ENCODE results near the gene HLA-C.
"Not testable (repeated sequence)": the region's sequence is repeated elsewhere in the genome, so short reads cannot be mapped to it uniquely, and the experiment has no call there.

HLA-C gene

GRCh38 chr6:31271641-31272357, at the start of gene HLA-C:
Gene HLA-C, minus strand, starts transcription at chr6:31272092. Its CDS starts 21 bp downstream, at chr6:31272071.
- peak; percentile 71 to 81 for DNase-seq (ENCODE audit: low read depth in 1 of 2, low spot score in 1 of 2)

GRCh38 chr6:31321005-31321707, 49.3 kb upstream of the HLA-C start:
- no peak for DNase-seq (ENCODE audit: low read depth in 1 of 2, low spot score in 1 of 2)

- DNase-seq (ENCODE audit: low read depth in 1 of 2, low spot score in 1 of 2) = no peak
These were observed 45.1 kb upstream of the HLA-C start for GRCh38 chr6:31317036-31317435.

GRCh38 chr6:31309641-31310040, 37.7 kb upstream of the HLA-C start:
- no peak for DNase-seq (ENCODE audit: low read depth in 1 of 2, low spot score in 1 of 2)

GRCh38 chr6:31308845-31309175, 36.9 kb upstream of the HLA-C start:
- no peak for DNase-seq (ENCODE audit: low read depth in 1 of 2, low spot score in 1 of 2)

GRCh38 chr6:31308050-31308844, 36.4 kb upstream of the HLA-C start:
- peak; percentile 30 to 65 for DNase-seq (ENCODE audit: low read depth in 1 of 2, low spot score in 1 of 2)

- no peak for DNase-seq (ENCODE audit: low read depth in 1 of 2, low spot score in 1 of 2)
These were observed 35.8 kb upstream of the HLA-C start for GRCh38 chr6:31307669-31308049.

- DNase-seq (ENCODE audit: low read depth in 1 of 2, low spot score in 1 of 2) = no peak
These were observed 33.9 kb upstream of the HLA-C start for GRCh38 chr6:31305703-31306219.

- DNase-seq (ENCODE audit: low read depth in 1 of 2, low spot score in 1 of 2) = no peak
These were observed 32.8 kb upstream of the HLA-C start for GRCh38 chr6:31304683-31305082.

- DNase-seq (ENCODE audit: low read depth in 1 of 2, low spot score in 1 of 2) = no peak
These were observed 28.9 kb upstream of the HLA-C start for GRCh38 chr6:31300797-31301196.

GRCh38 chr6:31299947-31300346, 28.1 kb upstream of the HLA-C start:
- DNase-seq (ENCODE audit: low read depth in 1 of 2, low spot score in 1 of 2) = no peak

GRCh38 chr6:31299511-31299910, 27.6 kb upstream of the HLA-C start:
- no peak for DNase-seq (ENCODE audit: low read depth in 1 of 2, low spot score in 1 of 2)

- no peak for DNase-seq (ENCODE audit: low read depth in 1 of 2, low spot score in 1 of 2)
These were observed 22.2 kb upstream of the HLA-C start for GRCh38 chr6:31294056-31294455.

- DNase-seq (ENCODE audit: low read depth in 1 of 2, low spot score in 1 of 2) = no peak
These were observed 21.5 kb upstream of the HLA-C start for GRCh38 chr6:31293343-31293742.

GRCh38 chr6:31289788-31290187, 17.9 kb upstream of the HLA-C start:
- no peak for DNase-seq (ENCODE audit: low read depth in 1 of 2, low spot score in 1 of 2)

- DNase-seq (ENCODE audit: low read depth in 1 of 2, low spot score in 1 of 2) = no peak
These were observed 15.7 kb upstream of the HLA-C start for GRCh38 chr6:31287619-31288018.

GRCh38 chr6:31285982-31286381, 14.1 kb upstream of the HLA-C start:
- DNase-seq (ENCODE audit: low read depth in 1 of 2, low spot score in 1 of 2) = no peak

- no peak for DNase-seq (ENCODE audit: low read depth in 1 of 2, low spot score in 1 of 2)
These were observed 13.6 kb upstream of the HLA-C start for GRCh38 chr6:31285486-31285885.

GRCh38 chr6:31279647-31280046, 7.8 kb upstream of the HLA-C start:
- DNase-seq (ENCODE audit: low read depth in 1 of 2, low spot score in 1 of 2) = not testable (repeated sequence)

- peak in 1 of 2 donors; percentile 19 for DNase-seq (ENCODE audit: low read depth in 1 of 2, low spot score in 1 of 2)
These were observed 1.1 kb upstream of the HLA-C start for GRCh38 chr6:31272836-31273626.

GRCh38 chr6:31272436-31272835, 544 bp upstream of the HLA-C start:
- no peak for DNase-seq (ENCODE audit: low read depth in 1 of 2, low spot score in 1 of 2)
